ENCODE data around the gene SLC35F4. TPM values are rescaled to one million over a fixed set of nuclear protein-coding genes. Genes with fewer than 3 reads are reported as not detected.

Gene SLC35F4
- total and polyA plus RNA-seq, 2 donors (not counting 3 experiments of a cell fraction or from before 2014, with no cell fraction given), result not detected

GRCh38 chr14:57809808-57810207 lies 56.1 kb downstream of the SLC35F4 start:
- Histone ChIP-seq H3K27ac (ENCODE audit: insufficient read depth, low read depth, low read length) (no peak overlapping the region), H3K27me3 (ENCODE audit: control insufficient read depth in 2 of 2, insufficient read depth in 2 of 2, low read length in 2 of 2) (no peaks in the 10 kb centered on the region), H3K79me2 (ENCODE audit: control insufficient read depth, insufficient read depth, low read length) (no peaks in the 10 kb centered on the region), H3K9me1 (replicated peaks; ENCODE audit: control insufficient read depth, extremely low read depth, insufficient read depth, low read length) (no peaks in the 10 kb centered on the region), H3K9ac (replicated peaks; ENCODE audit: extremely low read depth, insufficient read depth, low read length) (no peak overlapping the region), H3K36me3 (ENCODE audit: control insufficient read depth in 2 of 2, extremely low read depth in 1 of 2, insufficient read depth in 2 of 2, low read length in 2 of 2) (no peaks in the 10 kb centered on the region), H2AFZ (ENCODE audit: low read depth, low read length) (no peak overlapping the region), H4K20me1 (replicated peaks; ENCODE audit: control insufficient read depth, extremely low read depth, insufficient read depth, low read length) (no peaks in the 10 kb centered on the region), H3K4me3 (replicated peaks in 1 of 3; ENCODE audit: insufficient read depth in 1 of 3, low read depth in 1 of 3, low read length in 3 of 3) (no peak overlapping the region), H3K4me2 (ENCODE audit: insufficient read depth, low read length) (no peak overlapping the region), H3K9me3 (replicated peaks; ENCODE audit: control insufficient read depth, insufficient read depth, low read length) (no peaks in the 10 kb centered on the region), H3K4me1 (ENCODE audit: control insufficient read depth, extremely low read depth, insufficient read depth, low read length) (no peaks in the 10 kb centered on the region)
- BruUV-seq (replicated peaks), result no TSS peak
- ChIA-PET POLR2A (no interaction called here), CTCF (no interaction called here)
- dilution Hi-C loops (cut with MboI; ENCODE audit: extremely low pct_ligation_motif_present, low sequenced_read_pairs), result no loop called here
- intact Hi-C loops (cut with micrococcal nuclease), result no loop called here
- no peak for FAIRE-seq
- no peak for DNase-seq (ENCODE audit: low read depth, low spot score)
- no peak for TF ChIP-seq MAX (IDR thresholded peaks at IDR 0.05; ENCODE audit: insufficient read depth, insufficient read length)
- TF ChIP-seq JUN (IDR thresholded peaks at IDR 0.05; ENCODE audit: borderline replicate concordance, insufficient read depth, insufficient read length, low read depth), result no peak
- TF ChIP-seq GATA2 (IDR thresholded peaks at IDR 0.05; ENCODE audit: insufficient read depth, insufficient read length, low read depth, low read length), result no peak
- no peak for TF ChIP-seq EZH2 (IDR thresholded peaks at IDR 0.05; ENCODE audit: borderline replicate concordance, low read depth, low read length, severe bottlenecking)

GRCh38 chr14:57797160-57797559 lies 68.7 kb downstream of the SLC35F4 start:
- H3K27me3 ChIP-seq (ENCODE audit: control insufficient read depth in 2 of 2, insufficient read depth in 2 of 2, low read length in 2 of 2), result no peaks in the 10 kb centered on the region
- H3K9ac ChIP-seq (replicated peaks; ENCODE audit: extremely low read depth, insufficient read depth, low read length), result no peak overlapping the region
- H2AFZ ChIP-seq (ENCODE audit: low read depth, low read length), result no peak overlapping the region
- CTCF ChIA-PET, result interaction anchor here (1.4 kb wide), 1 partner anchor 10 kb away, joined by 3 read pairs; no protein-coding TSS in a partner anchor
- H3K4me1 ChIP-seq (ENCODE audit: control insufficient read depth, extremely low read depth, insufficient read depth, low read length), result no peaks in the 10 kb centered on the region
- no peaks in the 10 kb centered on the region for H4K20me1 ChIP-seq (replicated peaks; ENCODE audit: control insufficient read depth, extremely low read depth, insufficient read depth, low read length)
- no peaks in the 10 kb centered on the region for H3K9me1 ChIP-seq (replicated peaks; ENCODE audit: control insufficient read depth, extremely low read depth, insufficient read depth, low read length)
- DNase-seq (ENCODE audit: low read depth, low spot score) (no peak), FAIRE-seq (no peak)
- no peak overlapping the region for H3K4me2 ChIP-seq (ENCODE audit: insufficient read depth, low read length)
- no peaks in the 10 kb centered on the region for H3K9me3 ChIP-seq (replicated peaks; ENCODE audit: control insufficient read depth, insufficient read depth, low read length)
- intact Hi-C loops (cut with micrococcal nuclease), result no loop called here
- no TSS peak for BruUV-seq (replicated peaks)
- H3K4me3 ChIP-seq (replicated peaks in 1 of 3; ENCODE audit: insufficient read depth in 1 of 3, low read depth in 1 of 3, low read length in 3 of 3), result no peak overlapping the region
- POLR2A ChIA-PET, result no interaction called here
- H3K27ac ChIP-seq (ENCODE audit: insufficient read depth, low read depth, low read length), result no peak overlapping the region
- no peaks in the 10 kb centered on the region for H3K79me2 ChIP-seq (ENCODE audit: control insufficient read depth, insufficient read depth, low read length)
- H3K36me3 ChIP-seq (ENCODE audit: control insufficient read depth in 2 of 2, extremely low read depth in 1 of 2, insufficient read depth in 2 of 2, low read length in 2 of 2), result no peaks in the 10 kb centered on the region
- dilution Hi-C loops (cut with MboI; ENCODE audit: extremely low pct_ligation_motif_present, low sequenced_read_pairs), result no loop called here
- no peak for TF ChIP-seq FOS (IDR thresholded peaks at IDR 0.05; ENCODE audit: borderline replicate concordance, insufficient read depth, low read length)
- TF ChIP-seq POLR2AphosphoS5 (IDR thresholded peaks at IDR 0.05; ENCODE audit: insufficient read depth, low read depth, low read length), result no peak
- no peak for TF ChIP-seq GATA2 (IDR thresholded peaks at IDR 0.05; ENCODE audit: insufficient read depth, insufficient read length, low read depth, low read length)

All from endothelial cell of umbilical vein (primary cell).